ENCODE data around the gene ARHGAP15. TPM values are rescaled to one million over a fixed set of nuclear protein-coding genes. Genes with fewer than 3 reads are reported as not detected.

Gene ARHGAP15
- polyA plus RNA-seq, 1 donor from 2014 or later, result 0.30 TPM

- Histone ChIP-seq H3K27ac (ENCODE audit: low read length) (no peak overlapping the region), H3K9me3 (ENCODE audit: low read length) (no peaks in the 10 kb centered on the region), H3K36me3 (ENCODE audit: insufficient read depth, low read length) (no peaks in the 10 kb centered on the region), H3K9ac (ENCODE audit: low read length) (no peak overlapping the region), H2AFZ (ENCODE audit: low read depth, low read length) (no peak overlapping the region), H3K27me3 (ENCODE audit: insufficient read depth, low read depth, low read length) (no peaks in the 10 kb centered on the region), H3K4me2 (ENCODE audit: low read length) (no peak overlapping the region), H3F3A (ENCODE audit: insufficient read depth, low read length, poor library complexity, severe bottlenecking) (no peaks in the 10 kb centered on the region), H3K4me3 (ENCODE audit: low read length) (no peak overlapping the region), H3K79me2 (replicated peaks; ENCODE audit: insufficient read depth, low read length) (no peaks in the 10 kb centered on the region), H4K20me1 (ENCODE audit: insufficient read depth) (no peaks in the 10 kb centered on the region), H3K9me2 (ENCODE audit: insufficient read depth, low read length) (no peaks in the 10 kb centered on the region)
- TF ChIP-seq POLR2AphosphoS5 (IDR thresholded peaks at IDR 0.05) (no peak), RAD21 (conservative IDR thresholded peaks at IDR 0.05) (no peak), CTCF (IDR thresholded peaks at IDR 0.05; ENCODE audit: poor library complexity, severe bottlenecking) (no peak), SMC3 (conservative IDR thresholded peaks at IDR 0.05; ENCODE audit: poor library complexity) (no peak), MXI1 (conservative IDR thresholded peaks at IDR 0.05; ENCODE audit: poor library complexity, severe bottlenecking) (no peak), TAF1 (IDR thresholded peaks at IDR 0.05; ENCODE audit: low read depth) (no peak), EZH2 (IDR thresholded peaks at IDR 0.05; ENCODE audit: borderline replicate concordance, insufficient read depth, low read length, poor library complexity, severe bottlenecking) (no peak), EP300 (conservative IDR thresholded peaks at IDR 0.05; ENCODE audit: poor library complexity, severe bottlenecking) (no peak), REST (IDR thresholded peaks at IDR 0.05; ENCODE audit: borderline replicate concordance) (no peak)
These were observed 555.5 kb downstream of the ARHGAP15 start for GRCh38 chr2:143684551-143685320.

- H3K9me3 ChIP-seq (ENCODE audit: low read length), result no peaks in the 10 kb centered on the region
- H3K27ac ChIP-seq (ENCODE audit: low read length), result no peak overlapping the region
- H4K20me1 ChIP-seq (ENCODE audit: insufficient read depth), result no peaks in the 10 kb centered on the region
- H3F3A ChIP-seq (ENCODE audit: insufficient read depth, low read length, poor library complexity, severe bottlenecking), result no peaks in the 10 kb centered on the region
- no peaks in the 10 kb centered on the region for H3K36me3 ChIP-seq (ENCODE audit: insufficient read depth, low read length)
- no peaks in the 10 kb centered on the region for H3K9me2 ChIP-seq (ENCODE audit: insufficient read depth, low read length)
- TF ChIP-seq REST (IDR thresholded peaks at IDR 0.05; ENCODE audit: borderline replicate concordance) (peak; percentile 26), POLR2AphosphoS5 (IDR thresholded peaks at IDR 0.05) (peak; percentile 41), EP300 (conservative IDR thresholded peaks at IDR 0.05; ENCODE audit: poor library complexity, severe bottlenecking) (peak; percentile 49), EZH2 (IDR thresholded peaks at IDR 0.05; ENCODE audit: borderline replicate concordance, insufficient read depth, low read length, poor library complexity, severe bottlenecking) (no peak)
- H3K4me2 ChIP-seq (ENCODE audit: low read length), result no peak overlapping the region
- no peak overlapping the region for H3K9ac ChIP-seq (ENCODE audit: low read length)
- H3K27me3 ChIP-seq (ENCODE audit: insufficient read depth, low read depth, low read length), result no peaks in the 10 kb centered on the region
- no peak overlapping the region for H2AFZ ChIP-seq (ENCODE audit: low read depth, low read length)
- no peaks in the 10 kb centered on the region for H3K79me2 ChIP-seq (replicated peaks; ENCODE audit: insufficient read depth, low read length)
- H3K4me3 ChIP-seq (ENCODE audit: low read length), result no peak overlapping the region
These were observed 556.3 kb downstream of the ARHGAP15 start for GRCh38 chr2:143685421-143686078.
